ENCODE measurements around the gene OTUD3.

DNA sequence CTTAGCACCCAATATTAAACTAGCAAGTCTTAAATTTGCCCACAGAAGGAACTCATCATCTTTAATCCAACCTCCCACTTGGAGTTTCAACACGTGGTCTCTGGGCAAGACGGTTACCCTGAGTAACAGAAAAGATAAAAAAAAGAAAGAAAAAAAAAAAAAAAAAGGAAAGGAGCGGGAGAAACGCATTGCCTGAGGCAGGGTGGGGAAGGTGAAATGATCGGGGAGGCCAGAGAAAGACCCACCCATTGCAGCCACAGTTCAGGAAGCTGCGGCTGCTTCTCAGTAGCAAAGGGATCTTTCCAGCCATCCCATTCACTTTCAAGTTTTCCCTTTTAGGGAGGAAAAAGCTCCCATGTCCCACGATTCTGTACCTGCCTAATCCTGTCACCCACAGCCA, 32.0 kb upstream of the OTUD3 start:
- TF ChIP-seq, protein P1, sequence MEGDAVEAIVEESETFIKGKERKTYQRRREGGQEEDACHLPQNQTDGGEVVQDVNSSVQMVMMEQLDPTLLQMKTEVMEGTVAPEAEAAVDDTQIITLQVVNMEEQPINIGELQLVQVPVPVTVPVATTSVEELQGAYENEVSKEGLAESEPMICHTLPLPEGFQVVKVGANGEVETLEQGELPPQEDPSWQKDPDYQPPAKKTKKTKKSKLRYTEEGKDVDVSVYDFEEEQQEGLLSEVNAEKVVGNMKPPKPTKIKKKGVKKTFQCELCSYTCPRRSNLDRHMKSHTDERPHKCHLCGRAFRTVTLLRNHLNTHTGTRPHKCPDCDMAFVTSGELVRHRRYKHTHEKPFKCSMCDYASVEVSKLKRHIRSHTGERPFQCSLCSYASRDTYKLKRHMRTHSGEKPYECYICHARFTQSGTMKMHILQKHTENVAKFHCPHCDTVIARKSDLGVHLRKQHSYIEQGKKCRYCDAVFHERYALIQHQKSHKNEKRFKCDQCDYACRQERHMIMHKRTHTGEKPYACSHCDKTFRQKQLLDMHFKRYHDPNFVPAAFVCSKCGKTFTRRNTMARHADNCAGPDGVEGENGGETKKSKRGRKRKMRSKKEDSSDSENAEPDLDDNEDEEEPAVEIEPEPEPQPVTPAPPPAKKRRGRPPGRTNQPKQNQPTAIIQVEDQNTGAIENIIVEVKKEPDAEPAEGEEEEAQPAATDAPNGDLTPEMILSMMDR (IDR thresholded peaks at IDR 0.05), result no peak
- TF ChIP-seq EP300 (IDR thresholded peaks at IDR 0.05), result no peak

Data from tibial nerve (tissue), 4 donors.